HTR-8/SVneo (cell line): Measurements from ENCODE around the gene SYCE1.
"Not testable (repeated sequence)": the region's sequence is repeated elsewhere in the genome, so short reads cannot be mapped to it uniquely, and the experiment has no call there.

Source experiments
- DNase-seq: peaks from one replicate; pipeline ENCODE4 v3.0.0; 2011; ENCODE audit warnings: low spot score, mixed read lengths; ENCODE audit not compliant: insufficient read length
- FAIRE-seq: peaks from 2 replicates; lab custom pipeline; 2011; peaks lifted over from hg19 to GRCh38; lab: Jason Lieb, UNC

The SYCE1 gene

DNA sequence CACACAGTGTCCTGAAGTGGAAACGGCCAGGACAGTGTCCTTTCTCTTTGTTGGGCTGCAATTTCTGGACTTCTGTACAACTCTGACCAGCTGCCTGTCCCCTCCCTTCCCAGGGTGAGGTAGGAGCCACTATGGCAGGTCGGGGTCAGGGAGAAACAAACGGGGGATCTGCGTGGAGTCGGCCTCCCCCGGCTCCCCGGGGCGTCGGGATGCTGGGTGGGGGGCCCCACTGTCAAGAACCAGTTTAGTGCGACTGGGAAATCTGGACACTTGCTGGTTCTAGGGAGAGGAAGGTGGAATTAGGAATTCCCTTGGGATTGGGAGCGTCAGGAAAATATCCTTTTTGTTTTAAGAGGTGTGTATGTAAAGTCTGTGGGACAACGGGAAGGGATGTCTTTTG, 567 bp downstream of the SYCE1 start:
- no peak for DNase-seq
- no peak for FAIRE-seq

DNA sequence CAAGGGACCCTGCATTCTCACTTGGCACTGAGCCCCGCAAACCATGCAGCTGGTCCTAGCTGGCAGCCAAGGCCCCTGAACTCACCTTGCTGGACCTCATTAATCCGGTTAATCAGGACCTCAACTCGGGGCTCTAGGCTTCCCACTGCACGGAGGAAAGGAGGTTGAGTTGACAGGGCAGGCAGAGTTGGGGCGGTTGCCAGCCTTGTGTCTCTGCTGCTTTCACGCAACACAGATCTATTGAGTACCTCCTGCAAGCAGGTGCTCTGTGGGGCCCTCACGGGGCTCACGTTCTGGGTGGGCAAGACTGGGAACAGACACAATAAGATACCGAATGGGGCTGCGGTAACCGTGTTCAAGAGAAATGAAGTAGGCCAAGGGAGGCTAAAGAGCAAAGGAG, 6.2 kb downstream of the SYCE1 start:
- no peak for DNase-seq
- FAIRE-seq: no peak

DNA sequence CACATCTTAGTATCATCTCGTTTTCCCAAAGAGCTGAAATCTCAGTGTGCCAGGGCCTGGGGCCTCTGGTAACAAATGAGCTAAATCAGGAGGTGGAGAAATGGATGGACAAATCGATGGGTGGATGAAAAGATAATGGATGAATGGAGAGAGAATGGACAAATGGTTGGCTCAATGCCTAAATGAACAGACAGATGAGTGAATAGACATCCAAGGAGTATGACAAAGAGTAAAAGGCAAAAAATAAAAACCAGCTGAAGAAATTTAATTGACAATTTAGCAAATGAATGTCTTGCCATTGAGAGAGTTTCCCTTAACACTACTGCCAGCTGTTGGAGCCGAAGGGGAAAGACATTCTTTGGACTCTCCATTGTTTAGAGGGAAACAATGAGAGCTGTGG, 8.0 kb downstream of the SYCE1 start:
- DNase-seq: no peak
- no peak for FAIRE-seq

DNA sequence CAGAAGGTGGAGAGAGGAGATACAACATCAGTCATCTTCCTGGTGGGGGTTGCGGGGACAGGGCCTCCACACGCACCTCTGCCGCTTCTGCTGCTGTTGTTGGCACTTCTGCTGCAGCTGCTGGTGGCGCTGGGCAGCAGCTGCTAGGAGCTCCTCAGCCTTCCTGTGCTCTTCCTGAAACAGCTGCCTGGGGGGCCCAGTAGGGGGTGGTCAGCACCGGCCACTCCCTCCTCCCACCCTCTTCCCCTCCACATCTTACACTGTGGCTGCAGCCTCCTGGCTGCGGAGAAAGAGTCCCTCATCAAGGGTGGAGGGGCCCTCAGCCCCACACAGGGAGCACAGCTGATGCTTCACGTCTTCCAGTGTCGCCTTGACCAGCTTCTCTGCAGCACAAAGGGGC, 9.9 kb downstream of the SYCE1 start:
- DNase-seq (no peak), FAIRE-seq (no peak)

DNA sequence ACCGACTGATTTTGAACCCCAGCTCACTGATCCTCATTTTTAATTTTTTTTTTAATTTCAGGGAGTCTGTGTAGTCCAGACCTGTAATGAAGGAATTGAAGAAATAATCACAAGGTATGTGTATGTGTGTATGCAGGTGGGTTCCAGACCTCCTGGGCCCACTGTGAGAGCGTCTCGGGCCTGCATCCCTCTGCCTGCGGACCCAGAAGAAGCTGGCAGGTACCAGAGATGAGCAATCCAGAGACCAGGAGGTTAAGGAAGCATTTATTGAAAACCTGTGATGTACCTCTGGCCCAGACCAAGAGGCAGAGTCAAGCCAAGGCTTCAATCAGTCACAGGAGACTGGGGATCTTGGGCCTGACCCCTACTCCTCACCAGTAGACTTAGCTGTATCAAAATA, 10.8 kb downstream of the SYCE1 start:
- FAIRE-seq (no peak), DNase-seq (no peak)

DNA sequence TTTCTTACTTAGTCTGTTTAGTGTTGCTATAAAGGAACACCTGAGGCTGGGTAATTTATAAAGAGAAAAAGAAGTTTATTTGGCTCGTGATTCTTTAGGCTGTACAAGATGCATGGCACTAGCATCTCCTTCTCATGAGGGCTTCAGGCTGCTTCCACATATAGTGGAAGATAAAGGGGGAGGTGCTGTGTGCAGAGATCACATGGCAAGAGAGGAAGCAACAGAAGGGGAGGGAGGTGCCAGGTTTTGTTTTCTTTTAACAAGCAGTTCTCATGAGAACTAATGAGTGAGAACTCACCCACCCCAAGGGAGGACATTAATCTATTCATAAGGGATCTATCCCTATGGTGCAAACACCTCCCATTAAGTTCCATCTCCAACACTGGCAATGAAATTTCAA, 20.9 kb downstream of the SYCE1 start:
- FAIRE-seq: no peak
- no peak for DNase-seq

DNA sequence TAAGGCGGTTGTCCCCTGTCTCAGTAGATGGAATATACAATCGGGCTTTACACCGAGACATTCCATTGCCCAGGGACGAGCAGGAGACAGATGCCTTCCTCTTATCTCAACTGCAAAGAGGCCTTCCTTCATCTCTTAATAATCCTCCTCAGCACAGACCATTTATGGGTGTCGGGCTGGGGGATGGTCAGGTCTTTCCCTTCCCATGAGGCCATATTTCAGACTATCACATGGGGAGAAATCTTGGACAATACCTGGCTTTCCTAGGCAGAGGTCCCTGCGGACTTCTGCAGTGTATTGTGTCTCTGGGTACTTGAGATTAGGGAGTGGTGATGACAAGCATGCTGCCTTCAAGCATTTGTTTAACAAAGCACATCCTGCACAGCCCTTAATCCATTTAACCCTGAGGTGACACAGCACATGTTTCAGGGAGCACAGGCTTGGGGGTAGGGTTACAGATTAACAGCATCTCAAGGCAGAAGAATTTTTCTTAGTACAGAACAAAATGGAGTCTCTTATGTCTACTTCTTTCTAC, 23.9 kb downstream of the SYCE1 start:
- not testable (repeated sequence) for FAIRE-seq, DNase-seq

DNA sequence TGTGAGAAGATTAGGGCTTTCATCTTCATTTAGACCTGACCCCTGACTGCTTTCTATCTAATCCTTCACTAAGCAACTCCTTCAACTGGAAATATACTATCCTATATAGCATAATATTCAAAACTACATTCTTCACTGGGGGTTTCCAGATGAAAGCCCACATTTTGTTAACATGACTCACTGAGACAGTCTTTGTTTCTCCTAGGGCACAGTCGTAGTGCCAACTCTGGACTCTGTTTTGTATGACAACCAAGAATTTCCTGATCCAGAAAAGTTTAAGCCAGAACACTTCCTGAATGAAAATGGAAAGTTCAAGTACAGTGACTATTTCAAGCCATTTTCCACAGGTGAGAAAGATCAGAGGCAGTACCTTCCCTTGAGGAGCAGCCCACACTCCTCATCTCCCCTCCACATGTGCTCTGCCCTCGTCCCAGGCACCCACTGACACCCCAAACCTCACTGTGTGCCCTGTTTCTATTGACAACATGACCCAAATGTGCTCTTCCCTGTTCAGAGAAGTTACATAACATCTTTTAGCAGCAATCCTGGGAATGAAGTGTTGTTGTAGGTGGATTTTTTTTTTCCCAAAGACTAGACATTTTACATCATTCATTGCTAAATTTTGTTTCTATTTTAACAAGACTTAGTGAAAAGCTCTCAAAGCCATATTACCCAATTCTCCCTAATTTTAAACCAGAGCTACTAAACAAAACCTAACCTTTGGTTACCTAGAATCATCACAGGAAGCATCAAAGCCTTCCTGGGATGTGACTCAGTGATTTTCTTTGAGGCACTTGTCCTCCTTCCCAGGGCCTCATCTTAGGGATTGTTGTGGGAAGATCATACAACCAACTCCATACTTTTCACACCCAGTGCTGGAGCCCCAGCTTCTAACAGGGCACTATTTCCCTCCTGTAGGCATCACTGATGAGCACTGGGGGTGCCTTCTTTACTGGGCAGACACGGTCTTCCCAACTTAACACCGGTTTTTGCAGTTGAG, 27.5 kb downstream of the SYCE1 start:
- DNase-seq (no peak), FAIRE-seq (no peak)

DNA sequence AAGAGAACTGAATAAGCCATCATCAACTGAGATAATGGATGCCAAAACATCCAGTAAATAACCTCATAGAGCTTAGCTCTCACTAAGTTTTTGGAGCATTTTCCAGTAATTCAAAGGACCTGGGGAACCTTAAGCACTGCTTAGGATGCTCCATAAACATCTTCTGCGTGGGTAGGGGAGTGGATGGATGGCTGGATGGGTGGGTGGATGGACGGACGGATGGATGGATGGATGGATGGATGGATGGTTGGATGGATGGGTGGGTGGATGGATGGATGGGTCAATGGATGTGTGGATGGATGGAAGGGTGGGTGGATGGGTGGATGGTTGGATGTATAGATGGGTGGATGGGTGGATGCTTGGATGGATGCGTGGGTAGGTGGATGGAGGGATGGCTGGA, 29.2 kb downstream of the SYCE1 start:
- DNase-seq: no peak
- FAIRE-seq: no peak

DNA sequence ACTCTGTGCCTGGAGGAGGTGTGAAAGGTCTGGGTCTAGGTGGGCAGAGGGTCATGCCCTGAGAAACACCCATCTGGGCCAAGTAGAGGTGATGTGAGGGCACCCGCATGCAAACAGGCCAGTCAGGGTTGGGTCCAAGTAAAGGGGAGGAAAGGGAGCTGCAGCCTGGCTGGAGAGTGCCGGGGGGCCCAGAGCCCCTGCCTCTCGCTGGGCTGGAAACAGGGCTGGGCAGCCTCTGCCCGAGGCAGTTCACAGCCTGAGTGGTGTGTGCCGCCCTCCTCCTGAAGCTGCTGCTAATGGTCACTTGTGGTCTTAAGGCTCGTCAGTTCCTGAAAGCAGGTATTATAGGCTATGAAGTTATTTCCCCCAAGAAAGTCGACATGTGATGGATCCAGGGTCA, 31.0 kb downstream of the SYCE1 start:
- DNase-seq (no peak), FAIRE-seq (no peak)

DNA sequence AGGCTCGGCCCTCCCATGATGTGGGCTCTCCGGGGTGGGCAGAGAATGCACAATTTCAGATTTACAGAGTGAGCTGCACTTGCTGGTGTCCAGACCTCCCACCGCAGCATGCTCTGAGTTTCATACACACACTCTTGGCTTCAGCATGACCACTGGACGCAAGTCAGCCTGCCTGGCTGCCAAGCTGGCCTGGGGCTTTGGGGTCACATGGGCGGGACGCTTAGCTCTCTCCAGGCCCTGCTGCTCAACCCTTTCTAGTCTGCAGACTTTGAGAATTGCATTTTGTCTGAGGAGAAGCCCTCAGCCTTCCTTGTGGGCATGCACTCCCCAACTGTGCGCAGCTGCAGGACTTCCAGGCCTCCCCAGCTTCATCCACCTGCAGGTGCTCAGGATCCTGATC, 32.5 kb downstream of the SYCE1 start:
- DNase-seq: no peak
- no peak for FAIRE-seq

DNA sequence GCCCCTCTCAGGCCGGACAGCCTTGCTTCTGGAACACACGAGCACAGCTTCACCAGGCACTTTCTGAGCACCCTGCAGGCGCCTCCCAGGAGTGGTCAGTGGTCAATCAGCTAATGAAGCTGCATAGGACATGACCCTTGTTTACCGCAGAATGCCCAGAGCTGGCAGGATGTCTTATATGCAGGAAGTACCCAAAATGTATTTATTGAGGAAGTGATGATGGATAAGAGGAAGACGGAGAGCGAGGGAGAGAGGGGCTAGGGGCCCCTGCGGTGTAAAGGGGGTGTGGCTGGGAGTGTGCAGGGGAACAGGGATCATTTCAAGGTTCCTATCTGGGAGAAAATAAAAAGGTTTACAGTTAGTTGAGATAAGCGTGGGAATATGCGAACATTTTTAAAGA, 34.9 kb downstream of the SYCE1 start:
- FAIRE-seq (no peak), DNase-seq (no peak)

DNA sequence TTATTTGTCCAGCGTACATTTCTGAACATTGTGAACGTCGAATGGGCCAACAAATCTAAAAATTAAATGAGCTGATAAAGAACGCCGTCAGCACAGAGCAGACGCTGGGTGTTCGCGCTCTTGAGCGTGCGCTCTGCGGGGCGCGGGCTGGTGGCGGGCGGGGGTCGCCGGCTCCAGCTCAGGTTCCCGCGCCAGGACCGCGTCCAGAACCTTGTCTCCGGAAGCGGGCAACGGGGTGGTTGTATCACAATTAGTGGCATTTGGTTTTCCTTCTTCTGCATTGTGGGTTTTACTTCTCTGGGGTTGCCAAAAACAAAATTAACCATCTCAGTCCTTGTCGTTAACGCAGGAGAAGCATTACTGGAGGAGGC, 35.8 kb downstream of the SYCE1 start:
- FAIRE-seq (no peak), DNase-seq (no peak)

DNA sequence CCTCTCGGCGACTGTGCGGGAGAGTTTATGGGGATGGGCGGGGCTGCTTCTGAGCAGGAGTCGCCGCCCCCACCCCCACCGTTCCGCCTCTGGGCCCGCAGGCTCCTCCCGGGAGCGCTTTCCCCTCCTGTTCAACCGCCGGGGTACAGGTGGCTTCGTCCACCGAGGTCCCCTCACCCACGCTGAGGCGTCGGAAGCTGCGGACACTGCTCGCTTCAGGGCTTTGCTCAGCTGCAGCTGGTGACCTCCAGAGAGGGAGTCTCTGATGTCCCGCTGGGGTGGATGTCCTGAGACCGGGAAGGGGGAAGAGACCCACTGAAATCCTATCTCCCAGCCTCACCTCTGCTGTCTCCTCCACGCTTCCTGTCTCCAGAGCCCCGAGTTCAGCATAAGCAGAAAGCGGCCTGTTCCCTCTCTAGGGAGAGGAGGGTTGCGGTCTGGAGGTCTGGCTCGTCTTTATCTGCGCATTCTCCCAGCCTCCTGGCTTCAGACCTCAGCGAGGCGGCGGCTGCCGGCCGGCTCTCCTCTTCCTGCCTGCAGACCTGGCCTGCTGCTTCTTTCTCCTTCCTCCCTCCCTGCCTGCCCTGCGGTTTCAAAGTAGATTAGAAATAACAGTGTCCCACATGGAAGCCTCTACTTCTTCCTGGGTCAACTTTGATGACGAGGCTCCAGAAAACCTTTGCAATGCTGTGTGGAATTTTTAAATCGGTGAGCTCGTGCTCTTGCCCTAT, 36.4 kb downstream of the SYCE1 start:
- FAIRE-seq (no peak), DNase-seq (no peak)

DNA sequence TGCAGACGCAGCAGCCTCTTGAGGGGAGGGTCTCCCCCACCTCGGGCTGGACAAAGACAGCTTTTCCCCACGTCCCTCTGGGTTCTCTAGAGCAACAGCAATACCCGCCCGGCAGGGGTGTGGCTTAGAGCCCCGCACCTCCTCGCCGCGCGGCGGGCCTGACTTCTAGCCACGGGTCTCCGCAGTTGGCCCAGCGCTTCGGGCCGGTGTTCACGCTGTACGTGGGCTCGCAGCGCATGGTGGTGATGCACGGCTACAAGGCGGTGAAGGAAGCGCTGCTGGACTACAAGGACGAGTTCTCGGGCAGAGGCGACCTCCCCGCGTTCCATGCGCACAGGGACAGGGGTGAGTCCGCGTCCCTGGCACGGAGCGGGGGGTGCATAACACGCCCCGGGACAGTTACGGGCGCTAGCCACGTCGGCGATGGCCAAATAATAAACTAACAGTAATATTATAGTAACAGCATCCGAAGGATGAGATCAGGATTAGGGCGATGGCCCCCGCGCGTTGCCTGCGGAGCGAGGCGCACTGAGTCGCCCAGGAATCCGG, 37.0 kb downstream of the SYCE1 start:
- DNase-seq (no peak), FAIRE-seq (no peak)

DNA sequence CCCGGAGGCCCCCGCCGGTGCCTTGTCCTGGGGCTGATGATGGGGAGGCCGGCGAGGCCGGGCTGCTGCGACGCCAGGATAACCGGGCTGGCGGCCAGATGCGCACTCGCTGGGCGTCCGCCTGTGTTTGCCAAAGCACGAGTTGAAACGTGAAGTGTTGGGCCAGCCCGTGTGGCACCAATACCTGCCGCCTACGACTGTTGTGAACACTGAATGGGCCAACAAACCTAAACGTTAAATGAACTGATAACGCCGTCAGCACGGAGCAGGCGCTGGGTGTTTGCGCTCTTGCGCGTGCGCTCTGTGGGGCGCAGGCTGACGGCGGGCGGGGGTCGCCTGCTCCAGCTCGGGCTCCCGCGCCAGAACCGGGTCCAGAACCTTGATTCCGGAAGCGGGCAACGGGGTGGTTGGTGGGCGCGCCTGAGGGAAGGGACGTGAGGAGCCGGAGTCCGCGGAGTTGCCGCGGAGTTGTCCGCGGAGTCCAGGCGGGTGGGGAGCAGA, 37.6 kb downstream of the SYCE1 start:
- DNase-seq (no peak), FAIRE-seq (no peak)

DNA sequence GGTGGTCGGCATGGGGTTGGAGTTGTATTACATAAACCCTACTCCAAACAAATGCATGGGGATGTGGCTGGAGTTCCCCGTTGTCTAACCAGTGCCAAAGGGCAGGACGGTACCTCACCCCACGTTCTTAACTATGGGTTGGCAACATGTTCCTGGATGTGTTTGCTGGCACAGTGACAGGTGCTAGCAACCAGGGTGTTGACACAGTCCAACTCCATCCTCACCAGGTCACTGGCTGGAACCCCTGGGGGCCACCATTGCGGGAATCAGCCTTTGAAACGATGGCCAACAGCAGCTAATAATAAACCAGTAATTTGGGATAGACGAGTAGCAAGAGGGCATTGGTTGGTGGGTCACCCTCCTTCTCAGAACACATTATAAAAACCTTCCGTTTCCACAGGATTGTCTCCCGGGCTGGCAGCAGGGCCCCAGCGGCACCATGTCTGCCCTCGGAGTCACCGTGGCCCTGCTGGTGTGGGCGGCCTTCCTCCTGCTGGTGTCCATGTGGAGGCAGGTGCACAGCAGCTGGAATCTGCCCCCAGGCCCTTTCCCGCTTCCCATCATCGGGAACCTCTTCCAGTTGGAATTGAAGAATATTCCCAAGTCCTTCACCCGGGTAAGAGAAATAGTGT, 38.3 kb downstream of the SYCE1 start, which contains the start of gene CYP2E1:
CYP2E1 (plus strand) TSS at position 407 of the 632 bp plus-strand sequence; CDS start at position 440, 33 bp downstream.
- no peak for FAIRE-seq
- no peak for DNase-seq

DNA sequence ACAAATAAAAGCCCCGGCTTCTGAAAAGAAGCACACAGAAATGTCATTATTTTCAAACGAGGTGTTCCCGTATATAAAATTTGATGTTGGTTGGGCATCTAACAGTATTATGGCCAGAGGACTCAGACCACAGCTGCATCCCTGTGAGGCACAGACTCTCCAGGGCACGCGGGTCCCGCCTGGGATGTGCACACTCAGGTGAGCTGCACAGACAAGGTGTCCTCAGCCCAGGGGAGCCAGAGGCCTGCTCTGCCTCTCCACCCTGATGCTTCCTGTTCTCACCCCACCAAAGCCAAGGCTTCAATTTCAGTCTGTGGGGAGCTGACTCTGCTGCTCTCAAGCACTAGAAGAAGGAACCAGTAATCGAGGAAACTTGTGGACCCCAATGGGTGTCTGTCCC, 39.9 kb downstream of the SYCE1 start:
- FAIRE-seq (no peak), DNase-seq (no peak)

DNA sequence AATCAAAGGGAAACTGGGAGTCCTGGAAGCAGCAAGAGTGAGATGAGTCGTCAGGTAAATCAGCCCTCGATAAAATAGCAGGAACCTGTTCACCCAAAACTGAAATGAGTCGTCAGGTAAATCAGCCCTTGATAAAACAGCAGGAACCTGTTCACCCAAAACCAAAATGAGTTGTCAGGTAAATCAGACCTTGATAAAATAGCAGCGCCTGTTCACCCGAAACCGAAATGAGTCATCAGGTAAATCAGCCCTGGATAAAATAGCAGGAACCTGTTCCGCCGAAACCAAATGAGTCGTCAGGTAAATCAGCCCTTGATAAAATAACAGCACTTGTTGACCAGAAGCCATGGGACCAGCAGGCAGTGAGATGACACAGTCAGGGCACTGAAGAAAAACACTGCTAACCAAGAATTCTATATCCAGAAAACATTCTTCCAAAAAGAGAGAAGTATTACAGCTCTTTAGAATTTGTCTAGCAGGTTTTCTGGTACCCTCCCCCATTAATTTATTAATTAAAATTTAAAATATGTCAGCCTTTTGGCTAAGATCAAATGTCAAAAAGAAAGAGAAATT, 41.7 kb downstream of the SYCE1 start:
- DNase-seq: no peak
- no peak for FAIRE-seq
